ENCODE data around the gene CEP192. TPM values are rescaled to one million over a fixed set of nuclear protein-coding genes. Genes with fewer than 3 reads are reported as not detected.

CEP192 gene
- polyA plus RNA-seq, 3 donors = 3.0 to 29.6 (median 3.7) TPM

- Mint-ChIP-seq H3K4me3 (no peak overlapping the region), H3K9me3 (peaks cover 0 to 5% (median 0%) of the 10 kb centered on the region in 7 donors), H3K36me3 (peaks cover 55 to 84% of the 10 kb centered on the region in 2 donors), H3K27ac (peak overlapping the region in 1 of 7 donors; percentile 68), H3K27me3 (ENCODE audit: low read depth in 3 of 3) (no peaks in the 10 kb centered on the region), H3K4me1 (no peaks in the 10 kb centered on the region)
- Histone ChIP-seq H3K4me2 (replicated peaks; ENCODE audit: extremely low read depth, low read length, poor library complexity, severe bottlenecking) (no peak overlapping the region), H3K79me2 (ENCODE audit: insufficient read depth, low read length) (no peaks in the 10 kb centered on the region), H3K27me3 (ENCODE audit: control insufficient read depth in 2 of 2, insufficient read depth in 2 of 2, low read length in 2 of 2) (no peaks in the 10 kb centered on the region), H4K20me1 (ENCODE audit: insufficient read depth, low read length) (no peaks in the 10 kb centered on the region), H2AFZ (ENCODE audit: insufficient read depth, low read depth, low read length, poor library complexity, severe bottlenecking) (no peak overlapping the region), H3K9me3 (replicated peaks in 1 of 2; ENCODE audit: control insufficient read depth in 1 of 2, insufficient read depth in 1 of 2, low read length in 2 of 2) (no peaks in the 10 kb centered on the region), H3K36me3 (replicated peaks in 1 of 2; ENCODE audit: control insufficient read depth in 1 of 2, insufficient read depth in 2 of 2, low read length in 2 of 2) (peaks cover 54 to 95% of the 10 kb centered on the region in 2 donors), H3K27ac (ENCODE audit: low read depth in 1 of 2, low read length in 2 of 2) (no peak overlapping the region), H3K9ac (ENCODE audit: insufficient read depth, low read length, poor library complexity, severe bottlenecking) (no peak overlapping the region), H3K4me1 (ENCODE audit: control insufficient read depth in 1 of 2, insufficient read depth in 2 of 2, low read length in 2 of 2) (no peaks in the 10 kb centered on the region), H3K4me3 (replicated peaks in 1 of 3; ENCODE audit: low read depth in 2 of 3, low read length in 3 of 3) (no peak overlapping the region)
- intact Hi-C loops (cut with micrococcal nuclease) = no loop called here
- DNase-seq = no peak
- peak; percentile 16 for TF ChIP-seq CTCF (IDR thresholded peaks at IDR 0.05)
- WGBS (ENCODE audit: insufficient coverage) = 100% methylated on average over 3 of the region's 8 CpGs
Observed at GRCh38 chr18:13112982-13113381, 121.8 kb downstream of the CEP192 start.

- 100% methylated on average over 1 of the region's 3 CpGs for WGBS (ENCODE audit: insufficient coverage)
- Mint-ChIP-seq H3K4me1 (no peaks in the 10 kb centered on the region), H3K27me3 (ENCODE audit: low read depth in 3 of 3) (no peaks in the 10 kb centered on the region), H3K4me3 (no peak overlapping the region), H3K27ac (no peak overlapping the region), H3K36me3 (peaks cover 60 to 79% of the 10 kb centered on the region in 2 donors), H3K9me3 (no peaks in the 10 kb centered on the region)
- H3K27me3 ChIP-seq (ENCODE audit: control insufficient read depth in 2 of 2, insufficient read depth in 2 of 2, low read length in 2 of 2) = no peaks in the 10 kb centered on the region
- H2AFZ ChIP-seq (ENCODE audit: insufficient read depth, low read depth, low read length, poor library complexity, severe bottlenecking) = no peak overlapping the region
- no peaks in the 10 kb centered on the region for H4K20me1 ChIP-seq (ENCODE audit: insufficient read depth, low read length)
- no peak overlapping the region for H3K27ac ChIP-seq (ENCODE audit: low read depth in 1 of 2, low read length in 2 of 2)
- H3K4me2 ChIP-seq (replicated peaks; ENCODE audit: extremely low read depth, low read length, poor library complexity, severe bottlenecking) = no peak overlapping the region
- intact Hi-C loops (cut with micrococcal nuclease) = no loop called here
- no peak overlapping the region for H3K9ac ChIP-seq (ENCODE audit: insufficient read depth, low read length, poor library complexity, severe bottlenecking)
- peaks cover 46 to 98% of the 10 kb centered on the region in 2 donors for H3K36me3 ChIP-seq (replicated peaks in 1 of 2; ENCODE audit: control insufficient read depth in 1 of 2, insufficient read depth in 2 of 2, low read length in 2 of 2)
- H3K79me2 ChIP-seq (ENCODE audit: insufficient read depth, low read length) = no peaks in the 10 kb centered on the region
- TF ChIP-seq CTCF (IDR thresholded peaks at IDR 0.05) = no peak
- no peaks in the 10 kb centered on the region for H3K9me3 ChIP-seq (replicated peaks in 1 of 2; ENCODE audit: control insufficient read depth in 1 of 2, insufficient read depth in 1 of 2, low read length in 2 of 2)
- no peak for DNase-seq
- H3K4me3 ChIP-seq (replicated peaks in 1 of 3; ENCODE audit: low read depth in 2 of 3, low read length in 3 of 3) = no peak overlapping the region
- H3K4me1 ChIP-seq (ENCODE audit: control insufficient read depth in 1 of 2, insufficient read depth in 2 of 2, low read length in 2 of 2) = no peaks in the 10 kb centered on the region
Observed at GRCh38 chr18:13120255-13120654, 129.1 kb downstream of the CEP192 start.
